ENCODE data around the gene TDP2. TPM values are rescaled to one million over a fixed set of nuclear protein-coding genes. Genes with fewer than 3 reads are reported as not detected.

TDP2 gene
- total RNA-seq, 1 donor = 27.9 TPM

GRCh38 chr6:24640166-24640565 lies 26.5 kb downstream of the TDP2 start:
- Histone ChIP-seq H4K20me1 (ENCODE audit: insufficient read depth, low read length) (no peaks in the 10 kb centered on the region), H3K27me3 (ENCODE audit: insufficient read depth, low read length) (peaks cover 8% of the 10 kb centered on the region), H2AFZ (ENCODE audit: low read length) (no peak overlapping the region), H3K4me3 (ENCODE audit: insufficient read depth, low read length) (no peak overlapping the region), H3K9me3 (ENCODE audit: low read depth, low read length) (no peaks in the 10 kb centered on the region), H3K79me2 (ENCODE audit: insufficient read depth, low read length) (no peaks in the 10 kb centered on the region), H3K4me2 (ENCODE audit: insufficient read depth, low read length) (no peak overlapping the region), H3K36me3 (ENCODE audit: insufficient read depth, low read length) (no peaks in the 10 kb centered on the region), H3K27ac (ENCODE audit: low read depth, low read length) (no peak overlapping the region), H3K4me1 (ENCODE audit: insufficient read depth, low read length) (no peaks in the 10 kb centered on the region)
- no peak for DNase-seq (ENCODE audit: insufficient read length, low spot score, missing footprints)
- TF ChIP-seq CTCF (IDR thresholded peaks at IDR 0.05; ENCODE audit: extremely low read depth, low read depth, low read length) = no peak

- H4K20me1 ChIP-seq (ENCODE audit: insufficient read depth, low read length) = no peaks in the 10 kb centered on the region
- H3K4me3 ChIP-seq (ENCODE audit: insufficient read depth, low read length) = no peak overlapping the region
- no peaks in the 10 kb centered on the region for H3K4me1 ChIP-seq (ENCODE audit: insufficient read depth, low read length)
- no peak for TF ChIP-seq CTCF (IDR thresholded peaks at IDR 0.05; ENCODE audit: extremely low read depth, low read depth, low read length)
- no peaks in the 10 kb centered on the region for H3K36me3 ChIP-seq (ENCODE audit: insufficient read depth, low read length)
- H3K9me3 ChIP-seq (ENCODE audit: low read depth, low read length) = no peaks in the 10 kb centered on the region
- no peak overlapping the region for H3K27ac ChIP-seq (ENCODE audit: low read depth, low read length)
- H3K4me2 ChIP-seq (ENCODE audit: insufficient read depth, low read length) = no peak overlapping the region
- no peaks in the 10 kb centered on the region for H3K79me2 ChIP-seq (ENCODE audit: insufficient read depth, low read length)
- H2AFZ ChIP-seq (ENCODE audit: low read length) = no peak overlapping the region
- H3K27me3 ChIP-seq (ENCODE audit: insufficient read depth, low read length) = peaks cover 3% of the 10 kb centered on the region
- no peak for DNase-seq (ENCODE audit: insufficient read length, low spot score, missing footprints)
Observed at GRCh38 chr6:24636681-24637080, 30.0 kb downstream of the TDP2 start.

- H3K4me2 ChIP-seq (ENCODE audit: insufficient read depth, low read length) = no peak overlapping the region
- H3K4me3 ChIP-seq (ENCODE audit: insufficient read depth, low read length) = no peak overlapping the region
- TF ChIP-seq CTCF (IDR thresholded peaks at IDR 0.05; ENCODE audit: extremely low read depth, low read depth, low read length) = no peak
- H2AFZ ChIP-seq (ENCODE audit: low read length) = no peak overlapping the region
- no peaks in the 10 kb centered on the region for H3K27me3 ChIP-seq (ENCODE audit: insufficient read depth, low read length)
- H3K4me1 ChIP-seq (ENCODE audit: insufficient read depth, low read length) = no peaks in the 10 kb centered on the region
- H3K36me3 ChIP-seq (ENCODE audit: insufficient read depth, low read length) = no peaks in the 10 kb centered on the region
- DNase-seq (ENCODE audit: insufficient read length, low spot score, missing footprints) = no peak
- no peaks in the 10 kb centered on the region for H3K9me3 ChIP-seq (ENCODE audit: low read depth, low read length)
- H4K20me1 ChIP-seq (ENCODE audit: insufficient read depth, low read length) = no peaks in the 10 kb centered on the region
- no peak overlapping the region for H3K27ac ChIP-seq (ENCODE audit: low read depth, low read length)
- H3K79me2 ChIP-seq (ENCODE audit: insufficient read depth, low read length) = no peaks in the 10 kb centered on the region
Observed at GRCh38 chr6:24632573-24632972, 34.1 kb downstream of the TDP2 start.

- Histone ChIP-seq H3K27me3 (ENCODE audit: insufficient read depth, low read length) (no peaks in the 10 kb centered on the region), H3K4me1 (ENCODE audit: insufficient read depth, low read length) (no peaks in the 10 kb centered on the region), H3K36me3 (ENCODE audit: insufficient read depth, low read length) (no peaks in the 10 kb centered on the region), H2AFZ (ENCODE audit: low read length) (no peak overlapping the region), H3K4me2 (ENCODE audit: insufficient read depth, low read length) (no peak overlapping the region), H3K79me2 (ENCODE audit: insufficient read depth, low read length) (no peaks in the 10 kb centered on the region), H4K20me1 (ENCODE audit: insufficient read depth, low read length) (no peaks in the 10 kb centered on the region), H3K4me3 (ENCODE audit: insufficient read depth, low read length) (no peak overlapping the region), H3K27ac (ENCODE audit: low read depth, low read length) (no peak overlapping the region), H3K9me3 (ENCODE audit: low read depth, low read length) (no peaks in the 10 kb centered on the region)
- no peak for TF ChIP-seq CTCF (IDR thresholded peaks at IDR 0.05; ENCODE audit: extremely low read depth, low read depth, low read length)
- DNase-seq (ENCODE audit: insufficient read length, low spot score, missing footprints) = no peak
Observed at GRCh38 chr6:24631671-24632070, 35.0 kb downstream of the TDP2 start.

Measured in osteoblast (primary cell).